Measurements from ENCODE around the gene KANK4.

The KANK4 gene

GRCh38 chr1:62212411-62212810 is 106.8 kb downstream of the KANK4 start:
- DNase-seq: no peak

- DNase-seq: no peak
Observed at GRCh38 chr1:62210960-62211359, 108.3 kb downstream of the KANK4 start.

DNA sequence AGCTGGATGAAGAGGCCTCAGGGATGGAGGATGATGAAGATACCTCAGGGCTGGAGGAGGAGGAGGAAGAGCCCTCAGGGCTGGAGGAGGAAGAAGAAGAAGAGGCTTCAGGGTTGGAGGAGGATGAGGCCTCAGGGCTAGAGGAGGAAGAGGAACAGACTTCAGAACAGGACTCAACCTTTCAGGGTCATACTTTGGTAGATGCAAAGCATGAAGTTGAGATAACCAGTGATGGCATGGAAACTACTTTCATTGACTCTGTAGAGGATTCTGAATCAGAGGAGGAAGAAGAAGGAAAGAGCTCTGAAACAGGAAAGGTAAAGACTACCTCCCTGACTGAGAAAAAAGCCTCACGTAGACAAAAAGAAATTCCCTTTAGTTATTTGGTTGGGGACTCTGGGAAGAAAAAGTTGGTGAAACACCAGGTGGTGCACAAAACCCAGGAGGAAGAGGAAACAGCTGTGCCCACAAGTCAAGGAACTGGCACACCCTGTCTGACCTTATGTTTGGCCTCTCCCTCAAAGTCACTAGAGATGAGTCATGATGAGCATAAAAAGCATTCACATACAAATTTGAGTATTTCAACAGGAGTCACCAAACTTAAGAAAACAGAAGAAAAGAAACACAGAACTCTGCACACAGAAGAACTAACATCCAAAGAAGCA is 109.2 kb downstream of the KANK4 start:
- DNase-seq: no peak

DNA sequence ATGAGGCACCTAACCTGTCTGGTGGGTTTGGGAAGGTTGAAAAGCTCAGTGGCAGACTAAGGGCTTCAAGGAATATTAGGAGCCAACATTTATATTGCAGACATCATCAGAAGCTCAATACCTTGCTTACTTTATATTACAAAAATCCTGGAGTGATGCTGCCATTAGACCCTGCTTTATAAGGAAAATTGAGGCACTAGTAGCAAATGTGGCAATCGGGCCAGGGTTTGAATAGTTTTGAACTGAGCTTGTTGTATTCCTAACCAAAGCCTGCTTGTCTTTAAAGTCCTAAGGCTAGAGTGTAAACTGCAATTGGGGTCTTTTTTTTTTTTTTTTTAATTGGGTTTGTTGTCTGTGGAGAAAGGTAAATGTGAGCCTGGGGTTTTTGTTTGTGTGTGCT is 110.3 kb downstream of the KANK4 start:
- no peak for DNase-seq

- DNase-seq: no peak
Observed at GRCh38 chr1:62208087-62208486, 111.1 kb downstream of the KANK4 start.

- DNase-seq: no peak
Observed at GRCh38 chr1:62207187-62207586, 112.0 kb downstream of the KANK4 start.

DNA sequence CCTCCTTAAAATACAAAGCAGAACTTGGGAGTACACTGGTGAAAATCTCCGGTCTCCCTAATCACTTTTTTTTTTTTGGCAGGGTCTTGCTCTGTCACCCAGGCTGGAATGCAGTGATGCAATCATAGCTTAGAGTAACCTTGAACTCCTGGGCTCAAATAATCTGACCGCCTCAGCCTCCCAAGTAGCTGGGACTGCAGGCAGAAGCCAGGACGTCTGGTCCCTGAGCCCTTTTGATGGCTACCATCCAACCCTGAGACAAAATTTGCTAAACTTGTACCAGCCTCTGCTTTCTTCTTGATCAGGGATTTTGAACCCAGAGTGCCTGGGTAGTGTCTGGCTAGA is 120.5 kb downstream of the KANK4 start:
- DNase-seq: no peak

DNA sequence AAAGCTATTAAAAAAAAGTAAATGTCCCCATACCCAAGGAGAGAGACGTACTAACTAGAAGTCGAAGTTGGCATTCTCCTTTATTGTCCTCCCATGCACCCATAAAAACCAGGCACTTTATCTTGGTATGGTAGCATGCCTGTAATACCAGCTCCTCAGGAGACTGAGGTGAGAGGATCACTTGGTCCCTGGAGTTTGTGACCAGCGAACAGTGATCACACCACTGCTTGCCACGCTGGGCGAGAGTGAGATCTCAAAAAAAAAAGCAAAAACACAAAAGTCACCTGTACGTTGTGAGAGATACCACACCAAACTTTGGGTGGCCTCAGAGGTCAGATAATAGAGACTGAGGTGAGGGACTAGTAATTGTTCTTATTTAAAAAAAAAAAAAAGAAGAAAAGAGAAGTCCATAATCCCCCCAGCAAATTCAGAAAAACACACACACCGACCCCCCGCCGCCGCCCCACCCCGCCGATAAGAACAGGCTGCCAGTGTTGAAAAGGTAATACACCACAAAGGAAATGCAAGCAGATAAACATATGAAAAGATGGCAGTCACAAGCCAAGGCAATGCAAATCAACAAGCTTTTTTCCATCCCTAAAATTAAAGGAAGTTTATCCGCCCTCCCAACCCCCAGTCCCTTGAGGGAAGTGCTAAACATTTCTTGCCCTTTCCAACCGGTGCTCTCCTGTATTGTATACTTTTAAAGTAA is 121.0 kb downstream of the KANK4 start:
- DNase-seq: no peak

- DNase-seq: no peak
Observed at GRCh38 chr1:62196086-62196690, 123.0 kb downstream of the KANK4 start.

DNA sequence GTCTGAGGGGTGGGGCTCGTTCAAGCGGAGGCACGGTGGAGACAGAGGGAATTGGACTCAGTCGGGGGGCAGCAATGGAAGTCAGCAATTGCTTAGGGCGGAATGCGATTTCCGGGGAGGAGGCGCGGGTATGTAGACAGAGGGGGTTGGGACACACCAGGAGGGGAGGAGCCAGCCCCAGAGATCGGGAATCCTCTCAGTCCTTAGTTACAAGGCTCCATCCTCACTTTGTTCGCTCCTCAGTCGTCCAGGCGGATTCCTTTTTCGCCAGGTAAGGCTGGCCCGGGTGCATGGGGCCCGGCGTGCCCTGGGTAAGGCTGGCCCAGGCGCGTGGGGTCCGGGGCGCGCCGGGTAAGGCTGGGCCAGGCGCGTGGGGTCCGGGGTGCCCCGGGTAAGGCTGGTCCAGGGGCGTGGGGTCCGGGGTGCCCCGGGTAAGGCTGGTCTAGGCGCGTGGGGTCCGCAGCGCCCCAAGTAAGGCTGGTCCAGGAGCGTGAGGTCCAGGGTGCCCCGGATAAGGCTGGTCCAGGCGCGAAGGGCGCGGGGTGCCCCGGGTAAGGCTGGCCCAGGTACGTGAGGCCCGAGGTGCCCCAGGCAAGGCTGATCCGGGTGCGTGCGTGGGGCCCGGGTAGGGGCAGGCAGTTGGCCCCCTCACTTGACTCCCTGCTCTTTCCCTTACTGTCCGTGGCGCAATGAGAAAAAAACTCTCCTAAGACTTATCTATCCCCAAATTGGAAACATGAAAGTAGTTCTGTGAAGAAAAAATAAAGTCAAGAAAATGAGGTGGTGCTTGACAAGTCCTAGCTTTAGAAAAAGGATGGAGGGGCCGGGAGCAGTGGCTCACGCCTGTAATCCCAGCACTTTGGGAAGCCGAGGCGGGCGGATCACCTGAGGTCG is 124.3 kb downstream of the KANK4 start, which contains the start of gene L1TD1:
L1TD1 (plus strand) TSS at position 199 of the 894 bp plus-strand sequence. CDS start 11,780 bp downstream, outside the sequence.
- no peak for DNase-seq

DNA sequence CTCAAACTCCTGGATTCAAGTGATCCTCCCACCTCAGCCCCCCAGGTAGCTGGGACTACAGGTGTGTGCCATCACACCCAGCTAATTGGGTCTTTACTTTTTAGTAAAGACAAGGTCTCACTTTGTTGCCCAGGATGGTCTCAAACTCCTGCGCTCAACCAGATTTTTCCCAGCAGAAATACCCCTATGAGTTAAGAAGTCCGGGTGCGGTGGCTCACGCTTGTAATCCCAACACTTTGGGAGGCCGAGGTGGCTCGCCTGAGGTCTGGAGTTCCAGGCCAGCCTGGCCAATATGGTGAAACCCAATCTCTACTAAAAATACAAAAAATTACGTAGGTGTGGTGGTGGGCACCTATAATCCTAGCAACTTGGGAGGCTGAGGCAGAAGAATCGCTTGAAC is 131.1 kb downstream of the KANK4 start:
- no peak for DNase-seq

- no peak for DNase-seq
Observed at GRCh38 chr1:62187548-62187947, 131.7 kb downstream of the KANK4 start.
